Heart left ventricle (tissue), 16 donors: Measurements from ENCODE around the gene SPP2. TPM values are rescaled to one million over a fixed set of nuclear protein-coding genes. Genes with fewer than 3 reads are reported as not detected.
A peak's percentile ranks its signal among the peaks of the same experiment; 100 is the strongest.

Experiments
- ATAC-seq, 4 donors: fragments of 200-7000 bp; cut with Tn5 transposase; one replicate each; pipeline ENCODE4 v1.9.1; 2020 to 2022; ENCODE audit warnings: moderate library complexity in 4 of 4, mild to moderate bottlenecking in 3 of 4, moderate number of reproducible peaks in 1 of 4
- DNase-seq, 5 donors: peaks; one replicate each; pipeline ENCODE4 v3.0.0-alpha.2; 2020
- H3K27ac ChIP-seq, 12 donors: fragments of 200-600 bp; sonication (generic) in 4 of 12; one replicate each; pipeline versions ENCODE4 v1.5.0 to v1.8.0; 2016 to 2022; ENCODE audit warnings: mild to moderate bottlenecking in 2 of 12
- H3K27me3 ChIP-seq, 9 donors: fragments of 200-600 bp; sonication (generic) in 2 of 9; one replicate each; pipeline versions ENCODE4 v1.5.1 to v1.8.0; 2016 to 2022; ENCODE audit warnings: mild to moderate bottlenecking in 3 of 9
- H3K36me3 ChIP-seq, 9 donors: fragments of 200-600 bp; sonication (generic) in 2 of 9; one replicate each; pipeline versions ENCODE4 v1.5.0 to v1.8.0; 2018 to 2022; ENCODE audit warnings: mild to moderate bottlenecking in 2 of 9
- H3K4me1 ChIP-seq, 12 donors: fragments of 200-600 bp; sonication (generic) in 4 of 12; one replicate each; pipeline versions ENCODE4 v1.5.0 to v1.8.0; 2016 to 2022; ENCODE audit warnings: mild to moderate bottlenecking in 3 of 12
- H3K4me3 ChIP-seq, 12 donors: fragments of 200-600 bp; sonication (generic) in 4 of 12; one replicate each; pipeline versions ENCODE4 v1.5.0 to v1.8.0; 2017 to 2022; ENCODE audit warnings: mild to moderate bottlenecking in 9 of 12, moderate library complexity in 4 of 12
- H3K9me3 ChIP-seq, 12 donors: fragments of 200-600 bp; sonication (generic) in 4 of 12; one replicate each; pipeline versions ENCODE4 v1.5.0 to v1.8.0; 2016 to 2022; ENCODE audit warnings: mild to moderate bottlenecking in 1 of 12
- CTCF ChIP-seq, 12 donors: fragments of 200-600 bp; sonication (generic) in 4 of 12; IDR thresholded peaks; one replicate each; pipeline versions ENCODE4 v1.5.0 to v1.8.0; 2018 to 2022; ENCODE audit warnings: antibody characterized with exemption in 12 of 12, mild to moderate bottlenecking in 5 of 12
- POLR2A ChIP-seq, 2 donors: fragments of 450-650 bp; IDR thresholded peaks; one replicate each; pipeline ENCODE4 v1.6.1; 2017; ENCODE audit warnings: antibody characterized with exemption in 2 of 2, mild to moderate bottlenecking in 2 of 2, moderate library complexity in 2 of 2
- WGBS, 4 donors: extraction: QIAGEN DNeasy Blood & Tissue Kit in 2 of 4; methylation state at CpG; one replicate each; pipeline versions ENCODE4 v1.1.5 to v1.1.7; 2013 to 2018; 5-methylcytosine and 5-hydroxymethylcytosine counted together
- intact Hi-C, 10 donors: fragments of 100-400 bp; cut with DNase I; formaldehyde crosslinking; loops; one replicate each; pipeline versions ENCODE4 v1.11.1 to v1.14.2; 2022
- polyA plus RNA-seq, 2 donors: library from polyadenylated mRNA; stranded (reverse); fragments of 200-250 nt; gene quantifications; one replicate each; pipeline ENCODE4 v1.2.3, GENCODE V29; 2013
- total RNA-seq, 9 donors: library from RNA; depleted of rRNA in 2 of 9; stranded (reverse); fragments of >200 nt in 2 of 9; fragmentation: NEBNext Ultra II Directional in 3 of 9; extraction: Animal tissue kit (Norgen Biotek cat#: 25700) in 3 of 9; gene quantifications; one replicate each; pipeline versions ENCODE4 v1.1.0 to v1.2.4, GENCODE V29; 2016 to 2023
- donor health status: ischemic (EF 13 %, LVEDD 7.1; RV severe dilation, severe dysfunction).
- donor health status: healthy with polysubstance abuse.
- donor health status: DM: no; HTN: yes; CAD: no.
- donor health status: DM: no; HTN: no; CAD: no.
- donor health status: ischemic (EF 25% LVEDD 6.9; RV normal size, moderate dysfunction).
- donor health status: ischemic (EF 25% LVEDD 5.7; RV mildly dilated, moderate dysfunction).
- donor health status: healthy.
- donor health status: DM: yes; HTN: yes; CAD: no.
- donor health status: ischemic (EF 35%, LVEDD 5.7; RV mildly dilated, moderate dysfunction).
- donor health status: nonischemic (EF 11% LVEDD 7.7; RV severe dilation, severe dysfunction).
- donor health status: DM: yes; HTN: yes; CAD: no.
- donor health status: PGD.
- donor health status: ischemic (EF 29% LVEDD 5.4; RV normal size, mild dysfunction).
- donor health status: nonischemic (EF 23%, LVEDD 6.1; RV moderate dilation, normal function).

Gene SPP2
- total and polyA plus RNA-seq, 11 donors = not detected

- TF ChIP-seq CTCF (IDR thresholded peaks at IDR 0.05) (no peak), POLR2A (IDR thresholded peaks at IDR 0.05) (no peak)
- Histone ChIP-seq H3K36me3 (no peaks in the 10 kb centered on the region), H3K27me3 (peaks cover 0 to 37% (median 2%) of the 10 kb centered on the region in 9 donors), H3K4me3 (no peak overlapping the region), H3K27ac (no peak overlapping the region), H3K9me3 (no peaks in the 10 kb centered on the region), H3K4me1 (no peaks in the 10 kb centered on the region)
- ATAC-seq = peak in 1 of 4 donors; percentile 44
- 40 to 53% (median 47%) methylated on average over 8 of the region's 8 CpGs for WGBS, 4 donors
- intact Hi-C loops = no loop called here
- no peak for DNase-seq
Measured at GRCh38 chr2:234003972-234004617, 46.4 kb upstream of the SPP2 start.

- TF ChIP-seq CTCF (IDR thresholded peaks at IDR 0.05) (no peak), POLR2A (IDR thresholded peaks at IDR 0.05) (no peak)
- Histone ChIP-seq H3K9me3 (no peaks in the 10 kb centered on the region), H3K27me3 (peaks cover 0 to 32% (median 2%) of the 10 kb centered on the region in 9 donors), H3K36me3 (no peaks in the 10 kb centered on the region), H3K4me1 (no peaks in the 10 kb centered on the region), H3K4me3 (no peak overlapping the region), H3K27ac (no peak overlapping the region)
- DNase-seq = no peak
- intact Hi-C loops = no loop called here
- WGBS, 4 donors = 64 to 74% (median 72%) methylated on average over 2 of the region's 2 CpGs
- ATAC-seq = no peak
Measured at GRCh38 chr2:234005126-234005525, 45.4 kb upstream of the SPP2 start.

GRCh38 chr2:234006501-234006900, 44.0 kb upstream of the SPP2 start:
- WGBS, 4 donors = 73 to 83% (median 78%) methylated on average over 3 of the region's 3 CpGs
- Histone ChIP-seq H3K9me3 (peaks cover 0 to 11% (median 0%) of the 10 kb centered on the region in 12 donors), H3K27ac (no peak overlapping the region), H3K4me1 (no peaks in the 10 kb centered on the region), H3K27me3 (peaks cover 0 to 31% (median 2%) of the 10 kb centered on the region in 9 donors), H3K4me3 (no peak overlapping the region), H3K36me3 (no peaks in the 10 kb centered on the region)
- intact Hi-C loops = no loop called here
- ATAC-seq (no peak), DNase-seq (no peak)
- TF ChIP-seq POLR2A (IDR thresholded peaks at IDR 0.05) = no peak
- no peak for TF ChIP-seq CTCF (IDR thresholded peaks at IDR 0.05)

- intact Hi-C loops = no loop called here
- Histone ChIP-seq H3K9me3 (peaks cover 0 to 11% (median 0%) of the 10 kb centered on the region in 12 donors), H3K4me3 (no peak overlapping the region), H3K27me3 (peaks cover 0 to 16% (median 0%) of the 10 kb centered on the region in 9 donors), H3K4me1 (no peaks in the 10 kb centered on the region), H3K36me3 (no peaks in the 10 kb centered on the region), H3K27ac (no peak overlapping the region)
- no peak for TF ChIP-seq CTCF (IDR thresholded peaks at IDR 0.05)
- no peak for TF ChIP-seq POLR2A (IDR thresholded peaks at IDR 0.05)
- no peak for DNase-seq
- 94 to 97% (median 95%) methylated on average over 1 of the region's 1 CpG for WGBS, 4 donors
- no peak for ATAC-seq
Measured at GRCh38 chr2:234014427-234014826, 36.1 kb upstream of the SPP2 start.
